Transverse colon (tissue), 4 donors: ENCODE measurements around the gene CRYBG2.

Experiments
- POLR2AphosphoS5 ChIP-seq, 3 donors: sonication (generic); formaldehyde crosslinking; IDR thresholded peaks; one replicate each; pipeline ENCODE4 v1.6.1; 2016; ENCODE audit warnings: antibody characterized with exemption in 3 of 3
- TF ChIP-seq, protein P1 (sequence below), 5 experiments: fragments of 200-600 bp in 3 of 5; fragments of 450-650 bp in 2 of 5; sonication (generic) in 3 of 5; IDR thresholded peaks; 1 replicate in 2 of 5; 2 replicates in 3 of 5; pipeline ENCODE4 v1.5.1; 2016 to 2017; ENCODE audit warnings: antibody characterized with exemption in 5 of 5, inconsistent platforms in 3 of 5, mild to moderate bottlenecking in 2 of 5, moderate library complexity in 1 of 5

DNA sequence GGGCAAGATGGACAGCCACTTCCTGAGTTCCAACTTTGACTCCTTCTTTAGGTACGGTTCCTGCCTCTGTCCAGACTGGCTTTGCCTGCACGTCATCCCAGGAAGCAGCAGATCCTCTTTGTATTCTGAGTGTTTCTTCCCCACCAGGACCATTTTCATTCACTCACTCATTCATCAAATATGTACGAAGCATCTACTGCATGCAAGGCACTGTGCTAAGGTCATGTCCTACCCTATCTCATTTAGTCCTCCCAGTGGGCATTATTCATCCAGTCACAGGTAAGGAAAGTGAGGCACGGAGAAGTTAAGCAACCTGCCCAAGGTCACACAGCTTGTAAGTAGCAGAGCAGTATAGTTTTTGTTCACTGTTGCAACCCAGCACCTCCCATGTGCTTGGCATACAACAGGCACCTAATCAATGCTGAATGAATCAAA, 13.9 kb downstream of the CRYBG2 start:
- TF ChIP-seq, protein P1, sequence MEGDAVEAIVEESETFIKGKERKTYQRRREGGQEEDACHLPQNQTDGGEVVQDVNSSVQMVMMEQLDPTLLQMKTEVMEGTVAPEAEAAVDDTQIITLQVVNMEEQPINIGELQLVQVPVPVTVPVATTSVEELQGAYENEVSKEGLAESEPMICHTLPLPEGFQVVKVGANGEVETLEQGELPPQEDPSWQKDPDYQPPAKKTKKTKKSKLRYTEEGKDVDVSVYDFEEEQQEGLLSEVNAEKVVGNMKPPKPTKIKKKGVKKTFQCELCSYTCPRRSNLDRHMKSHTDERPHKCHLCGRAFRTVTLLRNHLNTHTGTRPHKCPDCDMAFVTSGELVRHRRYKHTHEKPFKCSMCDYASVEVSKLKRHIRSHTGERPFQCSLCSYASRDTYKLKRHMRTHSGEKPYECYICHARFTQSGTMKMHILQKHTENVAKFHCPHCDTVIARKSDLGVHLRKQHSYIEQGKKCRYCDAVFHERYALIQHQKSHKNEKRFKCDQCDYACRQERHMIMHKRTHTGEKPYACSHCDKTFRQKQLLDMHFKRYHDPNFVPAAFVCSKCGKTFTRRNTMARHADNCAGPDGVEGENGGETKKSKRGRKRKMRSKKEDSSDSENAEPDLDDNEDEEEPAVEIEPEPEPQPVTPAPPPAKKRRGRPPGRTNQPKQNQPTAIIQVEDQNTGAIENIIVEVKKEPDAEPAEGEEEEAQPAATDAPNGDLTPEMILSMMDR (IDR thresholded peaks at IDR 0.05), result no peak
- TF ChIP-seq POLR2AphosphoS5 (IDR thresholded peaks at IDR 0.05), result no peak
